HG02840 (cell line): ENCODE data around the gene PRDM16.

Experiments used
- ATAC-seq: cut with Tn5 transposase; IDR thresholded peaks from one replicate; pipeline ENCODE4 v1.9.1; 2021; ENCODE audit warnings: mild to moderate bottlenecking, moderate library complexity, moderate number of reproducible peaks; ENCODE audit not compliant: unreplicated experiment, low FRiP score

PRDM16 gene

DNA sequence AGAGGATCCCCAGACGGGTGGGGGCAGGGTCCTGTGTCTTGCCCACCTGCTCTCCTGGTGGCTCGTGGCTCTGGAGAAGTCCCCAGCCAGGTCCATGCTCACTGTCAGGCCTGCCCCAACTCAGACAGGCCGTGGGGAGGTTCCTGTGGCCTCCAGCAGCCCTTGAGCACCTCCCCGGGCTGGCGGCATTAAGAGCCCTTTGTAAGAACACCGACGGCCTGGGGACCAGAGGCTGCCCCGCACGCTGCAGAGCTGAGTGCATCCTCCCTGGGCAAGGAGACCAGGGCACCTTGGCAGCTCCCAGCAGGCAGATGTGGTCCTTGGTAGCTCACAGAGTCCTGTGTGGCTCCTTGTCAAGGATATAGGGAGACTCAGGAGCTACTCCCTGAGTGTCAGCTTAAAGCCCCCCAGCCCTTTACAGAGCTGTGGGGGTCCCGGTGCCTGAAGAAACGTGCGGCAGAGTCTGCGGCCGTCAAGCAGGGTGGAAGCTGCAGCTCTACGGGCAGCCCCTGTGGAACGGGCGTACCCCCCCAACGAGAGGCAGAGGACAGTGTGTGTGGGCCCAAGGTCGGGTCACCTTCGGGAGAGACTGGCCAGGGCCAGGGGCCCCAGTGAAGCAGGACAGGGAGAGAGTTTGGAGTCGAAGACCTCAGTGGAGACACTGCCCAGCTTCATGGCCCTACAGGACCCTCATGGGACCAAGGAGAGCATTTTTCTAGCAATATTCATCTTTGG is 118.6 kb downstream of the PRDM16 start:
- no peak for ATAC-seq

DNA sequence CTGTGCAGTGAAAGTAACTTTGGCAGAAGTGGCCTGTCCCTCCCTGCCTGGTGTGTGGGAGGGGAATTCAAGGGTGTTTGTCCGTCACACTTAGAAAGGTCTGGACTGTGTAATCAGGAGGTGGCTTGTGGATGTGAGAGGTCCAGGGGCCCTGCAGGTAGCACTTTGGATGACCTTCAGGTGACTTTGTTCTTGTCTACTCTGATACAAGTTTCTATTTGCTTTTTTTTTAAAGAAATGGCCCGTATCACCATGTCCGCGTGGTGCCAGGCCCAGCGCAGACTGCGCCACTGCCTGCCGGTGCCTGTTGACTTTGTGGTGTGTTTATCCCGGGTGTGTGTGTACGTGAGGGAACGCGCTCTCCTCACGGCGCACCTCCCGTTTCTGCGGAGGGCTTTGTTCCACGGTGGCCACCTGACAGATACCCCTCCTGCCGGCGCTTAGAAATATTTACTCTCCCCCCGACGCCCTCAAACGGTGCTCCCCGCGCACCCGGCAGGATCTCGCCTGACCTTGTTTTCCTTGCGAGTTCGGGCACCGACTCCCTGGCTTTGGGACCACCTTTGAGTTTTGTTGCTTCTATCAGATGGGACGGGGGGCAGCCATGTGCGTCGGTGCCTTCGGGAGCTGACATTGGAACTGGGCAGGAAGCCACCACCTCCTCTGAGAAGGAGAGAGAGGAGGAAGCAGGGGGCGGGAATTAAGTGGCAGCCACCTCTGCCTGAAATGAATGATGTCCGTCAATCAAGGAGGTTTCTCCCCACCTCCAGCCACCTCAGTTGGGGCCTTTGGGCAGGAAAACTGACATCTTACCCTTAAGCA is 119.4 kb downstream of the PRDM16 start:
- no peak for ATAC-seq

GRCh38 chr1:3190256-3191041 is 121.4 kb downstream of the PRDM16 start:
- no peak for ATAC-seq

DNA sequence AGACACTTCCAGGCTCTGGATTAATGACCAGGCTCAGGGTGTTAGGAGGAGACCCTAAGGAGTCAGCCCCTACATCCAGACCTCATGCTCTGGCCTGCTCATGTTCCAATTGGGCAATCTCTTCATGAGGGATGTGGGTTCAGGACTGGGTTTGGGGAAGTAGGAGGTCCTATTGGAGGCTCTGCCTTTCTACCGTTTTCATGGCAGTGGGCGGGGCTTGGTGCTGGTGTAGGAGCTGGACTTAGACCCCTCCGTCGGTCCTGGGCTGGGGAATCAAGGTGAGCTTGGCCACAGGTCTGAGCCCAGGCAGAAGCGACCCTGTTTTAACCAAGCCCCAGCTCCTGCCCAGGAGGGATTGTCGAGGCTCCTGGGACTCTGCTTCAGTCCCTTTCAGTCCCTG is 123.4 kb downstream of the PRDM16 start:
- ATAC-seq, result no peak

DNA sequence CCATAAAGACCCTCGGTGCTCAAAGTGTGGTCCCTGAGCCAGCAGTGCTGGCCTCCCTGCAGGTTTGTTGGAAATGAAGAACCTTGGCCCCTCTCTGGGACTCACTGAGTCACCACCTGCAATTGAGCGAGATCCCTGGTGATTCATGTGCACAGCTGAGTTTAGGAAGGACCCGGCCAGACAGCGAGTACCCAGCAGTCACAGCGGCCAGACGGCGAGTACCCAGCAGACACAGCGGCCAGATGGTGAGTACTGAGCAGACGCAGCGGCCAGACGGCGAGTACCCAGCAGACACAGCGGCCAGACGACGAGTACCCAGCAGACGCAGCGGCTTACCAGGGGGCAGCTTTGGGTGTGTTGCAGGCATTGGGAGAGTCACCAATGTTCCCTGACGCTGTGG is 123.8 kb downstream of the PRDM16 start:
- ATAC-seq, result no peak

DNA sequence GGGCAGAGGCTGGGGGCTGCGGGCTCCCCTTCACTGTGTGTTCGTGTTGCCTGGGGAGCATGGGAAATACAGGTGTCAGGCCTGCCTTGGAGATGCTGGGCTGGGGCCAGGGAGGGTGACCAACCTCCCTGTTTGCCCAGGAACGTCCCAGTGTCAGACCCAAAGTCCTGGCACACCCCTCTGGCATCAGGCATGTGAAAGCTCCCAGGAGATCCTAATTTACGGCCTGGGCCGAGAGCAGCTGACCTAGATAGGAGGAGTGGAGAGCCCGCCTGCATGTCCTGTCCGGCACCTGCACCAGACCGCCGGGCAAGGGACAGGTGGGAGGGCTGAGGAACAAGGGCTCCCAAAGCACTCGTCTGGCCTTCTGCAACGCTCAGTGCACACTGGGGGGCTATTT is 124.8 kb downstream of the PRDM16 start:
- ATAC-seq, result no peak

GRCh38 chr1:3194760-3195479 is 125.9 kb downstream of the PRDM16 start:
- no peak for ATAC-seq

- no peak for ATAC-seq
Observed at GRCh38 chr1:3195480-3195815, 126.4 kb downstream of the PRDM16 start.

DNA sequence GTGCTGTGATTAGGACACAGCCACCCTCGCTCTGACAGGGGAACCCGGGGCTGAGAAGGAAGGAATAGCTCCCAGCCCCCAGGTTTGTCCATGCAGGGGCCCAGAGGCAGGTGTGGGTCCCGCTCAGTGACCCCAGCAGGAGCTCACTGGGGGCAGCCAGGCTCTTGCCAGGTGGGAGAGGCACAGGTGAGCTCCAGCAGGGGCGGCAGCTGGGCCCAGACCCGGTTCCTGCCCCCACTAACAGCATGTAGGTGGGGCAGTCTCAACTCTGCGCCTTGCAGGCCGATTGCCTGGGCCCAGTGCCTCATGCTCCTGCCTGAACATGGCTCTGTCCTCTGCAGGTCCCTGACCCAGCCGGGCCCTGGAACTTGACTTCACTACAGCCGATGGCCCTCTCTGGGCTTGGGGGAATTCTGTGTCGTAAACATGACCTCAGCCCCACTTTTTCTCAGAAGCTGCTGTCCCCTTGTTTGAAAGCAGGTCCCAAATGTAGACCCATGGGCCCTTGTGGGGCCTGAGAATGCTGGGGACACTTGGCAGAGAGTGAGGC is 127.0 kb downstream of the PRDM16 start:
- ATAC-seq, result no peak

DNA sequence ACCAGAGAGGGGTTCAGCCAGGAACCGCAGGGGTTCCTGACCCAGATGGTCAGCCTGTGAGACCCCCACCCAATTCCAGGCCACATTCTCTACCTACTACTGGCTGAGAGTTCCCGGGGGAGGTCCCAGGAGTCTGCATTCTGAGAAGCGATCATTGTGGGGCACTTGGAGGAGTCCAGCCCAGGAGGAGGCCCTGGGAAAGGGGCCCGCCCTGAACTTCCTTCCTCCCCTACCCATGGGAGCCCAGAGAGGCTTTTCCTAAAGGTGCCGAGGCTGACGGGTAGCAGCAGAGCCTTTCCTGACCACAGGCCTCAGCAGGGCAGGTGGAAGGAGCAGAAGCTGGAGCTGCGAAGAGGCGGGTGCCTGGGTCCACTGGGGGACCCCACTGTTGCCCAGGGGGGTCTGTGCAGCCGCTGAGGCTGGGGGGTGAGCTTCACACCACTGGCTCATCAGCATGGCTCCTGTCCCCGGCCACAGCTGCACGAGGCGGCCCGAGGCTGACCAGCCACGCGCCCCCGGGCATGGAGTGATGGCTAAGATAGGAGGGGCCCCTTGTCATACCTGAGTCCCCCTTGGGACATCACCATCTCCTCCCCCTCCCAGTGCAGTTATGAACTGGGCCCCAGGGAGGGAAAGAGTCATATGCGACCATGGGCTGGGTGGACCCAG is 127.7 kb downstream of the PRDM16 start:
- no peak for ATAC-seq

DNA sequence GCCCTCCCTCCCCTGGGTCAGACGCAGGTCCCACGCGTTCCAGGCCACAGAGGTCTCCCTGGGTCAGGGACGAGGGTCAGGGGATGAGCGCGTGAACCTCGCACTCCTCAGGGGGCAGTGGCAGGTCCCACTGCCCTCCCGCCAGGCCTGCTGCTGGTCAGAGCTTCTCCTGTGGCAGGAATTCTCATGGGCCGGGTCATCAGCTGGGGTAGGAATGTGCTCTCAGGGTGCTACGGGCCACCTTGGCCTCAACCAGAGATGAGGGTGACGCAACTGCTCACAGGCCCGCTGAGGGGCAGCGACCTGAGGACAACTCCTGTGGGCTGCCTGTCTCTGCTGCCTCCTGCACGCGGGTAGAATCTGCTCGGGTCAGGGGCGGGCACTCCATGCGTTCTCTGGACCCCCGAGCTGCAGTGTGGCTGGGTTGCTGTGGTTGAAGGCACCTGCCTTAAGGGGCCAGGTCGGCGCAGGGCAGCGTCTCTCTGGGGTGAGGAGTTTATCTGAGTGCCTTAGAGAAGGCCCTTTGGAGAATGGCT is 128.8 kb downstream of the PRDM16 start:
- ATAC-seq, result no peak

GRCh38 chr1:3198371-3199271 is 129.6 kb downstream of the PRDM16 start:
- no peak for ATAC-seq

GRCh38 chr1:3204725-3205124 is 135.7 kb downstream of the PRDM16 start:
- no peak for ATAC-seq

DNA sequence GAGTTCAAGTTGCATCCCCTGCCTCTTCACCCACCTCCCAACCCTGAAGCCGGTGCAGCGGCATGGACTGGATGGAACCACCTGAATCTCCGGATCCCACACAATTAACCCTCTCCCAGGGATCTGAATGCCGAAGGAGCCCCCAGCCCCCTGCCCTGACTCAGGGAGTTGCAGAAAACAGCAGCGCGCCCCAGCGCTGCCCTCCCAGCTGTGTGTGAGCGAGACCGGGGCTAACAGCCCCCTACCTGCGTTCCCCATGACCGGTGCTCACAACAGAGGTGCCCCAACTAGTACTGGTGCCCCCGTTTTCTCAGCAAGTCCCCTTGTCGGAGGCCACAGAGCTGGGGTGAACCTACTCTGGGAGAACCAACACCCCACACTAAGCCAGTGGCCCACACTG is 136.8 kb downstream of the PRDM16 start:
- no peak for ATAC-seq

- no peak for ATAC-seq
Observed at GRCh38 chr1:3206696-3207095, 137.7 kb downstream of the PRDM16 start.

GRCh38 chr1:3207217-3207848 is 138.3 kb downstream of the PRDM16 start:
- no peak for ATAC-seq

DNA sequence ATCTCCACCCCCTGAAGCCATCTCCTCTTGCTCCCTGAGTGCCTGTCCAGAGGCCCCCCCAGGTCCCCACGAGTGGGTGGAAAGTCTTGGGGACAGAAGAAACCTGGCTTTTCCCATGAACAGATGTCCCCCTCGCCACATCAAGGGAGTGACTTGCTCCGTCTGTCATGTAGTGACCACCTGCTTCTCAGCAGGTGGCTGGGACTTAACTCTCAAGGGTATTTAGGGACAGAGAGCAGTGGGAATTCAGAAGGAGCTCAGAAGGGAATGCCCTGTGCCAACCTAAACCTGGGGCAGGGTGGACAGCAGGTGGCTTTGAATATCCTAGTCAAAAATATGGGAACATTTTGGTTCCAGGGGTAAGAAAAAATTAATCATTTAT is 139.8 kb downstream of the PRDM16 start:
- ATAC-seq, result no peak

GRCh38 chr1:3209201-3209600 is 140.2 kb downstream of the PRDM16 start:
- ATAC-seq, result no peak
